ENCODE data around the gene CPNE7.

DNA sequence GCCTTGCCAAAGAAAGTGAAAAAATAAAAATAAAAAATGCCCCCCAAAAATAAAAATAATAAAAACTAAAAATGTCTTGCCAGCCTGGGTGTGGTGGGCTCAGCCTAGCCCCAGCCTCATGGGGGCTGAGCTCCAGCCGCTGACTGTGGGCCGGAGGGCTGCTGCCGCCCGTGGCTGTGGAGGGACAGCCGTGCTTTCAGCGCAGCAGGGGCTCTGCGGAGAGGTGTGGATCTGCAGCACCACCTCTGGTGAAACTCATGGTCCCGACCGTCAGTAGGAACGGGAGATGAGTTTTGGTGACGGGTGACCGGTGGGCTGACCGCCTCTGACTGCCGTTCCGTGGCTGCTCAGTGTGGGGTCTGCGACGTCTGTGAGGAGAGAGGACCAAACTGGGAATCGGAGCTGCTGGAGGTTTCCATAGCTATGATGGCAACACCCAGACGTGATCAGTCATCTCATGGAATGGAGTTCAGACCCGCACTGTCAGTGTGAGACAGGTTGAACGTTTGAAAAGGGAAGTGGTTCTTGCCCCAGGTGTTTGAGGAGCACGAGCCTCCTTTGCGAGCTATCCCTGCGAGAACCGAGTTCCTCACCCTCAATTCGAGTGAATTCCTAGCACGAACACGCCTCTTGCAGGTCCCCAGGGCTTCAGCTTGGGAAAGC, 27.1 kb upstream of the CPNE7 start:
- no peak for TF ChIP-seq BHLHE40 (IDR thresholded peaks at IDR 0.05; ENCODE audit: low read depth, low read length)
- TF ChIP-seq SMC3 (IDR thresholded peaks at IDR 0.05; ENCODE audit: low read depth, low read length) = no peak
- TF ChIP-seq RCOR1 (IDR thresholded peaks at IDR 0.05; ENCODE audit: insufficient replicate concordance, low read length) = no peak
- TF ChIP-seq, protein P1, sequence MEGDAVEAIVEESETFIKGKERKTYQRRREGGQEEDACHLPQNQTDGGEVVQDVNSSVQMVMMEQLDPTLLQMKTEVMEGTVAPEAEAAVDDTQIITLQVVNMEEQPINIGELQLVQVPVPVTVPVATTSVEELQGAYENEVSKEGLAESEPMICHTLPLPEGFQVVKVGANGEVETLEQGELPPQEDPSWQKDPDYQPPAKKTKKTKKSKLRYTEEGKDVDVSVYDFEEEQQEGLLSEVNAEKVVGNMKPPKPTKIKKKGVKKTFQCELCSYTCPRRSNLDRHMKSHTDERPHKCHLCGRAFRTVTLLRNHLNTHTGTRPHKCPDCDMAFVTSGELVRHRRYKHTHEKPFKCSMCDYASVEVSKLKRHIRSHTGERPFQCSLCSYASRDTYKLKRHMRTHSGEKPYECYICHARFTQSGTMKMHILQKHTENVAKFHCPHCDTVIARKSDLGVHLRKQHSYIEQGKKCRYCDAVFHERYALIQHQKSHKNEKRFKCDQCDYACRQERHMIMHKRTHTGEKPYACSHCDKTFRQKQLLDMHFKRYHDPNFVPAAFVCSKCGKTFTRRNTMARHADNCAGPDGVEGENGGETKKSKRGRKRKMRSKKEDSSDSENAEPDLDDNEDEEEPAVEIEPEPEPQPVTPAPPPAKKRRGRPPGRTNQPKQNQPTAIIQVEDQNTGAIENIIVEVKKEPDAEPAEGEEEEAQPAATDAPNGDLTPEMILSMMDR (conservative IDR thresholded peaks at IDR 0.05; ENCODE audit: low read depth, low read length) = no peak
- TF ChIP-seq POLR2A (IDR thresholded peaks at IDR 0.05; ENCODE audit: low read depth, low read length) = no peak
- no peak for TF ChIP-seq CHD1 (IDR thresholded peaks at IDR 0.05; ENCODE audit: low read depth, low read length)
- no peak for TF ChIP-seq RAD21 (IDR thresholded peaks at IDR 0.05; ENCODE audit: low read length)
- TF ChIP-seq, protein P2, sequence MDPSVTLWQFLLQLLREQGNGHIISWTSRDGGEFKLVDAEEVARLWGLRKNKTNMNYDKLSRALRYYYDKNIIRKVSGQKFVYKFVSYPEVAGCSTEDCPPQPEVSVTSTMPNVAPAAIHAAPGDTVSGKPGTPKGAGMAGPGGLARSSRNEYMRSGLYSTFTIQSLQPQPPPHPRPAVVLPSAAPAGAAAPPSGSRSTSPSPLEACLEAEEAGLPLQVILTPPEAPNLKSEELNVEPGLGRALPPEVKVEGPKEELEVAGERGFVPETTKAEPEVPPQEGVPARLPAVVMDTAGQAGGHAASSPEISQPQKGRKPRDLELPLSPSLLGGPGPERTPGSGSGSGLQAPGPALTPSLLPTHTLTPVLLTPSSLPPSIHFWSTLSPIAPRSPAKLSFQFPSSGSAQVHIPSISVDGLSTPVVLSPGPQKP (IDR thresholded peaks at IDR 0.05; ENCODE audit: borderline replicate concordance, low read depth, low read length) = no peak
- no peak for TF ChIP-seq MXI1 (IDR thresholded peaks at IDR 0.05; ENCODE audit: borderline replicate concordance, low read depth, low read length)
- TF ChIP-seq NFE2L2 (IDR thresholded peaks at IDR 0.05; ENCODE audit: low read depth, low read length) = no peak
- TF ChIP-seq CEBPB (IDR thresholded peaks at IDR 0.05; ENCODE audit: low read depth, low read length) = no peak
- TF ChIP-seq, protein P3, sequence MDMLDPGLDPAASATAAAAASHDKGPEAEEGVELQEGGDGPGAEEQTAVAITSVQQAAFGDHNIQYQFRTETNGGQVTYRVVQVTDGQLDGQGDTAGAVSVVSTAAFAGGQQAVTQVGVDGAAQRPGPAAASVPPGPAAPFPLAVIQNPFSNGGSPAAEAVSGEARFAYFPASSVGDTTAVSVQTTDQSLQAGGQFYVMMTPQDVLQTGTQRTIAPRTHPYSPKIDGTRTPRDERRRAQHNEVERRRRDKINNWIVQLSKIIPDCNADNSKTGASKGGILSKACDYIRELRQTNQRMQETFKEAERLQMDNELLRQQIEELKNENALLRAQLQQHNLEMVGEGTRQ (IDR thresholded peaks at IDR 0.05; ENCODE audit: low read depth, low read length) = no peak
